PC-3 (cell line): ENCODE measurements around the gene STIM1.

Source experiments
- EZH2 ChIP-seq: fragments of 300-600 bp; sonication (generic); IDR thresholded peaks from one replicate; pipeline ENCODE4 v1.6.1; 2017; ENCODE audit warnings: antibody characterized with exemption, mild to moderate bottlenecking, low read length; ENCODE audit not compliant: unreplicated experiment
- EZH2phosphoT487 ChIP-seq: fragments of 300-600 bp; sonication (generic); IDR thresholded peaks from 2 replicates; pipeline ENCODE4 v1.6.1; 2018; ENCODE audit warnings: mild to moderate bottlenecking, antibody characterized with exemption, low read length, borderline replicate concordance
- TF ChIP-seq, protein P1 (sequence below): fragments of 300-600 bp; sonication (generic); conservative IDR thresholded peaks from 2 replicates; pipeline ENCODE4 v1.5.1; 2017; ENCODE audit warnings: antibody characterized with exemption, low read depth, mild to moderate bottlenecking, low read length

DNA sequence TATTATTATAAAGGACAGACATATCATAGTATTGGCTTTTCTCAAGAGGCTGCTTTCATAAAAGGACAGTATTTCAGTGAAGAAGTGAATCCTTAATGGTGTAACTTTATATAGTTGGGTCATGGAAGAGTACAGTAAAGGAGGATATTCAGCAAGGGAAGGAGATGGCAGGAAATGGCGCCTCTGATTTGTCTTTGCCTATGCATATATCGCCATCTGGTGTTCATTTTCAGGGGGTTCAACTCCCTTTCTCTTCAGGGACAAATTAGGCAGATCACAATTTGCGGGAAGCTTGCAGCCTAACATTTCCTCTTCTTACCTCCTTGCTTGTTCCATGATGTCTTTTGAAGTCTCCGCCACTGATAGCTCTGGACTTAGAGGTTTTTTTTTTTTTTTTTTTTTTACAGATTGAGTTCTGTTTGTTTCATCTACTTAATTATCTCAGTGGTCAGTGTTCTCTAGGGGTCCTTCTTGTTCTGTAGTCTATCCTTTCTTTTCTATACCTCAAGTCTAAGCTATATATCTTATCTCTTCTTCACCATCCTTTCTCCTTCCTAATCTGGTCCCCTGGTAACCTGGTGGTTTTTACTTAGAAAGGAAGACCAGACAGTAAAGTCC lies 217.3 kb downstream of the STIM1 start:
- TF ChIP-seq, protein P1, sequence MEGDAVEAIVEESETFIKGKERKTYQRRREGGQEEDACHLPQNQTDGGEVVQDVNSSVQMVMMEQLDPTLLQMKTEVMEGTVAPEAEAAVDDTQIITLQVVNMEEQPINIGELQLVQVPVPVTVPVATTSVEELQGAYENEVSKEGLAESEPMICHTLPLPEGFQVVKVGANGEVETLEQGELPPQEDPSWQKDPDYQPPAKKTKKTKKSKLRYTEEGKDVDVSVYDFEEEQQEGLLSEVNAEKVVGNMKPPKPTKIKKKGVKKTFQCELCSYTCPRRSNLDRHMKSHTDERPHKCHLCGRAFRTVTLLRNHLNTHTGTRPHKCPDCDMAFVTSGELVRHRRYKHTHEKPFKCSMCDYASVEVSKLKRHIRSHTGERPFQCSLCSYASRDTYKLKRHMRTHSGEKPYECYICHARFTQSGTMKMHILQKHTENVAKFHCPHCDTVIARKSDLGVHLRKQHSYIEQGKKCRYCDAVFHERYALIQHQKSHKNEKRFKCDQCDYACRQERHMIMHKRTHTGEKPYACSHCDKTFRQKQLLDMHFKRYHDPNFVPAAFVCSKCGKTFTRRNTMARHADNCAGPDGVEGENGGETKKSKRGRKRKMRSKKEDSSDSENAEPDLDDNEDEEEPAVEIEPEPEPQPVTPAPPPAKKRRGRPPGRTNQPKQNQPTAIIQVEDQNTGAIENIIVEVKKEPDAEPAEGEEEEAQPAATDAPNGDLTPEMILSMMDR: peak; percentile 80
- TF ChIP-seq EZH2phosphoT487: no peak
- no peak for TF ChIP-seq EZH2
